SJSA1 (cell line): ENCODE data around the gene KLHDC1. TPM values are rescaled to one million over a fixed set of nuclear protein-coding genes. Genes with fewer than 3 reads are reported as not detected.
"Not testable (repeated sequence)": the region's sequence is repeated elsewhere in the genome, so short reads cannot be mapped to it uniquely, and the experiment has no call there.

Experiments
- DNase-seq, 2 experiments: peaks; one replicate each; pipeline ENCODE4 v3.0.0-alpha.2; 2015 to 2020; ENCODE audit warnings: low spot score in 2 of 2, low read depth in 1 of 2
- H3K27ac ChIP-seq: fragments of 250-450 bp; sonication (Bioruptor Pico); 2 replicates; pipeline ENCODE4 v1.5.1; 2020; ENCODE audit warnings: mild to moderate bottlenecking, moderate library complexity
- H3K27me3 ChIP-seq: fragments of 250-450 bp; sonication (Bioruptor Pico); replicated peaks from 2 replicates; pipeline ENCODE4 v1.5.1; 2020; ENCODE audit warnings: mild to moderate bottlenecking, moderate library complexity
- H3K36me3 ChIP-seq: fragments of 250-450 bp; sonication (Bioruptor Pico); 2 replicates; pipeline ENCODE4 v1.5.1; 2020; ENCODE audit warnings: mild to moderate bottlenecking
- H3K4me1 ChIP-seq: fragments of 250-450 bp; sonication (Bioruptor Pico); replicated peaks from 2 replicates; pipeline ENCODE4 v1.6.1; 2021; ENCODE audit warnings: mild to moderate bottlenecking
- H3K4me3 ChIP-seq: fragments of 250-450 bp; sonication (Bioruptor Pico); 2 replicates; pipeline ENCODE4 v1.5.1; 2020; ENCODE audit warnings: mild to moderate bottlenecking
- H3K9me3 ChIP-seq: fragments of 250-450 bp; sonication (Bioruptor Pico); replicated peaks from 2 replicates; pipeline ENCODE4 v1.5.1; 2020; ENCODE audit warnings: mild to moderate bottlenecking
- total RNA-seq: library from RNA; depleted of rRNA; stranded (reverse); fragments of >200 nt; shearing (Covaris generic); gene quantifications from 2 replicates; pipeline ENCODE4 v1.2.3, GENCODE V29; 2014

The KLHDC1 gene
- total RNA-seq, 1 experiment from 2014 or later, result 1.3 TPM

DNA sequence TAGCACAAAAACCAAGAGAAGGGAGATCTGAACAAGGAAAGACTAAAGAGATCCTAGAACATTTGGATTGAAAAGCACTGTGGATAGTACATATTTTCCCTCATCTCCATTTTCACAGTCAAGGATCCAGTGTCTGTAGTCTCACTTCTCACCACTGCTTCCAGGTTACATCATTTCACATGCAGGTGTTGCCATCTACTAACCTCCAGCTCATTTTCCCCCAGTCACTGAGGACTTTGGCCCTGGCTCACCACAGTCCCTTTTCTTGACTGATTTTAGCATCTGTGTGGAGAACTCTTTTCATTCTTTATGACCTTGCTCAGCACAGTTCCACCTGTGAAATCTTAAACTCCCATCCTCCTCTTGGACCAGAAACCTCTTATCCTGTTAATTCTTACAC is 53.6 kb downstream of the KLHDC1 start:
- H3K9me3 ChIP-seq, H3K4me3 ChIP-seq, H3K27me3 ChIP-seq, H3K36me3 ChIP-seq, H3K27ac ChIP-seq, DNase-seq, H3K4me1 ChIP-seq: not testable (repeated sequence)

DNA sequence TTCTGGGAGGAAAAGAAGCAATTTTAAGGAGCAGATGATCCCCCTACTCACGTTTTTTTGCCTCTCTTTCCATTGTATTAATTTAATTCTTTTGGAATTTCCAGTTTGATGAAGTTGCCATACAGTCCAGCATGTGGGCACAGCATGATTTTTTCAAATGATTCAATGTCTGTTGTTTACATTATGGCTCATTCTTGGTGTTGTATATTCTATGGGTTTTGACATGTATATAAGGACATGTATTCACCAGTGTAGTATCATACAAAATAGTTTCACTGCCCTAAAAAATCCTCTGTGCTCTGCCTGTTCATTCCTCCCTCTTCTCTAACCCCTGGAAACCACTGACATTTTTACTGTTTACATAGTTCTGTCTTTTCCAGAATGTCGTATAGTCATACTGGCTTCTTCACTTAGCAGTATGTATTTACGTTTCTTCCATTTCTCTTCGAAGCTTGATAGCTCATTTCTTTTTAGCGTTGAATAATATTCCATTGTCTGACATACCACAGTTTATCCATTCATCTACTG is 61.7 kb downstream of the KLHDC1 start:
- H3K27ac ChIP-seq, result no peak overlapping the region
- no peak for DNase-seq
- H3K4me1 ChIP-seq, result no peaks in the 10 kb centered on the region

DNA sequence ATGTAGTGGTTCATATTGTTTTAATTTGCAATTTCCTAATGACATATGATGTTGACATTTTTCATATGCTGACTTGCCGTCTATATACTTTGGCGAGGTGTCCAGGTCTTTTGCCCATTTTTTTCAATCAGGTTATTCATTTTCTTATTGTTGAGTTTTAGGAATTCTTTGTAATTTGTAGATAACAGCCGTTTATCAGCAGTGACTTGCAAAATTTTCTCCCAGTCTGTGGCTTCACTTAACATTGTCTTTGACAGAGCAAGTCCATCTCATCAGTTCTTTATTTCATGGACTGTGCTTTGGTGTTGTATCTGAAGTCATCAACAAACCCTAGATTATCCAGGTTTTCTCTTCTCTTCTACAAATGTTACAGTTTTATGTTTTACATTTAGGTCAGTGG is 62.5 kb downstream of the KLHDC1 start:
- Histone ChIP-seq H3K27me3 (no peaks in the 10 kb centered on the region), H3K4me3 (no peak overlapping the region), H3K9me3 (no peaks in the 10 kb centered on the region), H3K27ac (no peak overlapping the region), H3K36me3 (no peaks in the 10 kb centered on the region), H3K4me1 (no peaks in the 10 kb centered on the region)
- DNase-seq, result no peak

More for the DNA sequence above, 61.7 kb downstream of the KLHDC1 start:
- Histone ChIP-seq H3K27me3 (no peaks in the 10 kb centered on the region), H3K4me3 (no peak overlapping the region), H3K9me3 (no peaks in the 10 kb centered on the region), H3K36me3 (no peaks in the 10 kb centered on the region)

DNA sequence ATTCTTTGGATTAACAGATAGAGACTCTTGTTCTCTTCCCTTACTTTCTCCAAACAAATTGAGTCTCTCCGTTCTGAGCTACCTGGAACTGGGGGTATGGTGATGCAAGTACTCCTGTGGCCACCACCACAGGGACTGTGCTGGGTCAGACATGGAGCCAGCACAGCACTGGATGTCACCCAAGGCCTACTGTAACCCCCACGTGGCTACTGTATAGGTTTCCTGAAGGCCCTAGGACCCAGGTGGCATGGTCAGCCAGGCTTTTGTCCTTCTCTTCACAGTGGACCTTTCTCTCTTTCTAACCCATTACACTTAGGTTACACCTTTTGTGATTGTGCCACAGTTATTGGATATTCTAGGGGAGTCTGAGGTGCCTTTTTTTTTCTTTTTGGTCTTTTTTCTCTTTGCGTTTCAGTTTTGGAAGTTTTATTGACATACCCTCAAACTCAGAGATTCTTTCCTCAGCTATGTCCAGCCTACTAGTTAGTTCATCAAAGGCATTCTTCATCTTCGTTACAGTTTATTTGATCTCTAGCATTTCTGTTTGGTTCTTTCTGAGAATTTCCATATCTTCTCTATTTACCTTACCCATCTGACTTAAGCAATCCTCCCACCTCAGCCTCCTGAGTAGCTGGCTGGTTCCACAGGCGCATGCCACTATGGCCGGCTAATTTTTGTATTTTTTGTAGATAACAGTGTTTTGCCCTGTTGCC is 69.1 kb downstream of the KLHDC1 start:
- H3K27me3 ChIP-seq, result no peaks in the 10 kb centered on the region
- H3K9me3 ChIP-seq, result no peaks in the 10 kb centered on the region
- H3K27ac ChIP-seq, result no peak overlapping the region

DNA sequence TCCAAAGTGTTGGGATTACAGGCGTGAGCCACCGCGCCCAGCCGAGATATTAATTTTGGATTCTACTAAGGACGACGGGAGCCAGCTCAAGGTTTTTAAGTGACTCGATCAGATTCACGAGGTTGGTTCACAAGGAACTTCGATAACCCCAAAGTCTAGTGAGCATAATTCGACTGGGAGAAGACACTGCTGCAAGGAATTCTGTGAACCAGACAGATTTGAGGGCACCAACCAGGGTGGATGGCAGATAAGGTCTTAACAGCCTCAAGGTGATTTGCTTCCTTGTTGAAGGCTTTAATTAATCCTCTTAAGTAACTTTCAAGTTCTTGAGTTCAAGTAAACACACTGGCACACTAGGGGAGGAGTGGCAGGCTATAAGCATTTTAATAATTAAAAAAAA is 73.9 kb downstream of the KLHDC1 start:
- Histone ChIP-seq H3K27me3 (no peaks in the 10 kb centered on the region), H3K9me3 (no peaks in the 10 kb centered on the region), H3K4me1 (peaks cover 28% of the 10 kb centered on the region), H3K36me3 (peaks cover 5% of the 10 kb centered on the region), H3K27ac (peak overlapping the region; percentile 90; the same call in 1 of the 2 replicates), H3K4me3 (peak overlapping the region; percentile 88)
- no peak for DNase-seq

More for the DNA sequence above, 69.1 kb downstream of the KLHDC1 start:
- Histone ChIP-seq H3K4me3 (no peak overlapping the region), H3K36me3 (no peaks in the 10 kb centered on the region), H3K4me1 (peaks cover 4% of the 10 kb centered on the region)
- DNase-seq, result no peak

DNA sequence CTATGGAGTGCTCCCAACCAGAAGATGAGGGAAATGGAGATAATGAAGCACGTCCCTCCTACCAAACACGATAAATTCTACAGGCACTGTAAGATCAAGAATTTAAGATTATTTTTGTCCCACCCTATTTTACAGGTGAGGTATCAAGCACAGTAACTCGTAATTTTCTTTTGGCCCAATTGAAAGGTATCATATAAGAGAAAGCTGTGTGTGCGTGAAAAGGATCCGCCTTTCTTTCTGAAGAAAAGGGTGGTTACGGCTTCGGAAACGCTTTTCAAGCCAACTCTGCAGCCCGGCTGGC is 74.3 kb downstream of the KLHDC1 start:
- Histone ChIP-seq H3K27me3 (no peaks in the 10 kb centered on the region), H3K27ac (peak overlapping the region; percentile 90), H3K4me3 (peak overlapping the region; percentile 88), H3K36me3 (peaks cover 5% of the 10 kb centered on the region), H3K9me3 (no peaks in the 10 kb centered on the region), H3K4me1 (peaks cover 28% of the 10 kb centered on the region)
- no peak for DNase-seq

DNA sequence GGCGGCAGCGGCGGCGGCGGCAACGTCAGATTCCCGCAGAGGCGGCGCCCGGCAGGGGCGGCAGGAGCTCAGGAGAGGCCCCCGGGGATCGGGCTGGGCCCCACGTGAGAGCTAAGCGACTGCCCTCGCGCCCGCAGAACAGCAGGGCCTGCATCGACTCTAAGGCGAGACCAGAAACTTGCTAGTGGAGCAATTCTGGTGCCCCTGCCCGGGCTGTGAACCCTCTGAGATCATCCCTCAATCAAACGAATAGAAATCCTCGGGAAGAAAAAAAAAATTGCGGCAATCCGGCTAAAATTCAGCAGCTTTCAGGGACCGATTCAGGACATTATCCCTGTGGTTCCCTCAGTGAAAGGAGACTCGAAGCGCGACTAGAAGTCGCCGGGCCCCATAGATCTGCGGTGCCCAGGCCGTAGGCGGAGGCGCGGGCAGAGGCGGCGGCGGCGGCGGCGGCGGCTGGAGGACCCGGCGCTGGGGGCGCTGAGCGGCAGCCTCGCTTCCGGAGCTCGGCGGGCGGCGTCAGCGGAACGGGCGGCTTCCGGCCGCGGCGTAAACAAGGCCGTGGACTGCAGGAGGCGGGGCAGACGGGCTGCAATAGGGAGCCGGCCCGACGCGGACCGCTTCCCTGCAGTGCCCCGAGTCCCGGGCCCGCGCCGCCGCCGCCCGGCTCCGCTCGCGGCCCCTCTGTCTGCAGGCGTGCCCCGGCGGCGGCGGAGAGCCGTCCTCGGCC is 74.8 kb downstream of the KLHDC1 start, which contains the start of gene KLHDC2:
Gene KLHDC2, plus strand, starts transcription at position 583 of the 730 bp plus-strand sequence. CDS start 316 bp downstream, outside the sequence.
- Histone ChIP-seq H3K4me3 (peak within 1 kb of the TSS; percentile 88), H3K4me1 (peaks cover 28% of the 10 kb centered on the region), H3K27me3 (no peaks in the 10 kb centered on the region), H3K9me3 (no peaks in the 10 kb centered on the region), H3K27ac (peak within 1 kb of the TSS; percentile 90), H3K36me3 (peaks cover 5% of the 10 kb centered on the region)
- peak; percentile 78 to 87 for DNase-seq

DNA sequence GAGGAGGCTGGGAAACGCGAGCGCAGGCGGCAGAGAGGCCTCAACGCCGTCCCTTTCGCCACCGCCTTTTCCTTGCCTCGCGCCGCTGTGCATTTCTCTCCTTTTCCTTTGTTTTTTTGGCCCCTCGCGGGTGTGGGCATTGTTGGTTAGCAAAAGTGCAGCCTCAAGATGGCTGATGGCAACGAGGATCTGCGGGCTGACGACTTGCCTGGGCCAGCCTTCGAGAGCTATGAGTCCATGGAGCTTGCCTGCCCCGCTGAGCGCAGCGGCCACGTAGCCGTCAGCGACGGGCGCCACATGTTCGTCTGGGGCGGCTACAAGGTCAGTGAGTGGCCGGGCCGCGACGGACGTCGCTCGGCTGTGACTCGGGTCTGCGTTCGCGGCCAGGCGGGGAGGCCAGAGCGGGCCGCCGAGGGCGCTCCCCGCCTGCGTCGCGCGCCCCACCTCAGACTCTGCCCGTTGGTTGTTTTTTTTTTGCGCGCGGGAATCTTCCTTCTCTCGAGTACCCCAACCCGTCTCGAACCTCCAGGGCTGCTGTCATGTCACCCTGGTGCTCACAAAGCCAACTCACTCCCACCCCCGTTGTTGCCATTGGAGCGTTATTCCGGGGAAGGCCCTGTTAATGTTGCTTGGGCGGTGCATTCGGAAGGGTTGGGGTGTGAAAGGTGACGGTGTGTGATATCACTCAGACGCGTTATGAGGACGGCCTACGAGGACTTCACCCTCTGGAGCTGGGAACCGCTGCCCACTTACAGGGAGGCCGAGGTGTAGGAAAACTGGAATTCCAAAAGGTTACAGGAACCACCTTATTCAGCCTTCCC is 75.6 kb downstream of the KLHDC1 start:
- Histone ChIP-seq H3K4me1 (peaks cover 28% of the 10 kb centered on the region), H3K27ac (peak overlapping the region; percentile 90), H3K4me3 (peak overlapping the region; percentile 88), H3K27me3 (no peaks in the 10 kb centered on the region), H3K36me3 (peaks cover 5% of the 10 kb centered on the region), H3K9me3 (no peaks in the 10 kb centered on the region)
- peak in 1 of 2 experiments; percentile 50 for DNase-seq

DNA sequence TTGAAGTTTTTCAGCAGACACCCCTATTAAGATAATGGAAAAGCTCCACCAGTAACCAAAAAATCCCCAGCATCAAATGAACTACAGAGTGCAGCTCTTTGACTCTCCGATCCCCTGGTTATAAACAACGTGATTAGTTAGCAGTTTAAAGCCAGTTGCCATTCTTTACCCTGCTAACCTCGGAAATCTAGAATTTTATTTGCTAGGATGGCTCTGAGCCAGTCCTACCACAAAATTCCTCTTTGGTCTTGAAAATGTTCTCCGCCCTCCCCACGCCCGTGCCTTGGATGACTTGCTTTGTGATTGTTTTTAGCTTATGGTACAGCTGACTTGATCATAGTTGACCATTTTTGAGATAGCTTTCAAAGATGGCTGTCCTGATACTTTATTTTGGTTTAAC is 76.3 kb downstream of the KLHDC1 start:
- peak overlapping the region; percentile 88 for H3K4me3 ChIP-seq
- no peaks in the 10 kb centered on the region for H3K9me3 ChIP-seq
- peak; percentile 57 for DNase-seq
- no peaks in the 10 kb centered on the region for H3K27me3 ChIP-seq
- peak overlapping the region; percentile 90 for H3K27ac ChIP-seq
- H3K36me3 ChIP-seq, result peaks cover 7% of the 10 kb centered on the region
- peaks cover 28% of the 10 kb centered on the region for H3K4me1 ChIP-seq

DNA sequence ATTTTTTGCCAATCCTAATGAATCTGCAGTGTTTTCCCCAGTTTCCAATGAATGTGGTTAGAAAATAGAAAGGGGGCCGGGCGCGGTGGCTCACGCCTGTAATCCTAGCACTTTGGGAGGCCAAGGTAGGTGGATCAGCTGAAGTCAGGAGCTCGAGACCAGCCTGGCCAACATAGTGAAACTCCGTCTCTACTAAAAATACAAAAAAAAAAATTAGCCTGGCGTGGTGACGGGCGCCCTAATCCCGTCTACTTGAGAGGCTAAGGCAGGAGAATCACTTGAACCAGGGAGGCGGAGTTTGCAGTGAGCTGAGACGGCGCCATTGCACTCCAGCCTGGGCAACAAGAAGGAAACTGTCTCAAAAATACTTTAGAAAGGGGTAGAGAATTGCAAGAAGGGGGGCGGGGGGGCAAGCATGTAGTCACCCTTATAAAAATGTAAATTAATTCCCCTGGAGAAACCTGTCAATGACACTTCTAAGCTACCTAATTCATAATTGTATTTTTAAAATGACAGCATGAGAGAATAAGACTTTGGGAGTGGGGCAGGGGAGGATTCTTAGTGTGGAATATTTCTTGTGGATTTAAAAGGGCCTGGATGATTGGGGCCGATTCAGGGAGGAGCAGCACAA is 76.8 kb downstream of the KLHDC1 start:
- no peak overlapping the region for H3K27ac ChIP-seq
- peaks cover 11% of the 10 kb centered on the region for H3K36me3 ChIP-seq
- H3K9me3 ChIP-seq, result no peaks in the 10 kb centered on the region
- DNase-seq, result no peak
- H3K4me3 ChIP-seq, result peak overlapping the region; percentile 88; the same call in 1 of the 2 replicates
- no peaks in the 10 kb centered on the region for H3K27me3 ChIP-seq
- H3K4me1 ChIP-seq, result peaks cover 28% of the 10 kb centered on the region

DNA sequence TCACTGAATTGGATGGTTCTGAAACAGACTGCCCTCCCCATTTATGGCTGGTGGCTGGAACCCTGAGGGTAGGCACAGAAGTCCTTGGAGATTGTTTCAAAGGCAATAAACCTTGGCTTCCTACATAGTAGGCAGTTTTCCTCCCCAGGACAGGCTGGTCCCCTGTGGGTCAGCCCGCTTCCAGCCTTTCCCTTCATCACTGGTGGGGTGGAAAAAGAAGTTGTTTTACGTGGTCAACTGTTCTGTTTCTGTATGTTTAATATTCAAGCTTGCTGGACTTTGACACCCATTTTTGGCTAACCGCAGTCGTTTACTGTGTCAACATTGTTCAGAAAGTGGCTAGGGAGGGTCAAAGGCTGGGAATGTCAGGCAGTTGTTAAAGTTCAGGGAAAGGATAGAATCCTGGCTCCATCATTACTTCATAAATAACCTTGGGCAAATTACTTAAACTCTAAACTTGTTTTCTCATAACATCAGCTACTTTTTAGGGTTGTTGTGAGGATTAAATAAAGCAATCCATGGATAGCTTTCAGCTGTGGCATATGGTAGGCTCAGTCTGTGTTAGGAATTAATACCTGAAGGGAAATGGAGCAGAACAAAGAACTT is 77.4 kb downstream of the KLHDC1 start:
- H3K4me3 ChIP-seq, result no peak overlapping the region
- H3K9me3 ChIP-seq, result no peaks in the 10 kb centered on the region
- peaks cover 28% of the 10 kb centered on the region for H3K4me1 ChIP-seq
- peaks cover 16% of the 10 kb centered on the region for H3K36me3 ChIP-seq
- H3K27me3 ChIP-seq, result no peaks in the 10 kb centered on the region
- DNase-seq, result peak; percentile 43 to 49
- no peak overlapping the region for H3K27ac ChIP-seq

DNA sequence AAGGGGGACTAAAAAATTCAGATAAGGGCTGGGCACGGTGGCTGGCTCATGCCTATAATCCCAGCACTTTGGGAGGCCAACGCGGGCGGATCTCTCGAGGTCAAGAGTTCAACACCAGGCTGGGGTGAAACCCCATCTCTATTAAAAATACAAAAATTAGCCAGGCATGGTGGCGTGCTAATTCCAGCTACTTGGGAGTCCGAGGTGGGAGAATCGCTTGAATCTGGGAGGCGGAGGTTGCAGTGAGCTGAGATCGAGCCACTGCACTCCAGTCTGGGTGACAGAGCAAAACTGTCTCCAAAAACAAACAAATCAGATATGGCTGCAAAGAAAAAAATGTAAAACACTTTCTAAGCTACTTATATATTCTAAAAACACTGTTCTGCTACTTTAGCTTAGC is 78.8 kb downstream of the KLHDC1 start:
- H3K27ac ChIP-seq, DNase-seq, H3K27me3 ChIP-seq, H3K4me3 ChIP-seq, H3K9me3 ChIP-seq: not testable (repeated sequence)
- peaks cover 27% of the 10 kb centered on the region for H3K4me1 ChIP-seq
- H3K36me3 ChIP-seq, result peaks cover 16% of the 10 kb centered on the region

DNA sequence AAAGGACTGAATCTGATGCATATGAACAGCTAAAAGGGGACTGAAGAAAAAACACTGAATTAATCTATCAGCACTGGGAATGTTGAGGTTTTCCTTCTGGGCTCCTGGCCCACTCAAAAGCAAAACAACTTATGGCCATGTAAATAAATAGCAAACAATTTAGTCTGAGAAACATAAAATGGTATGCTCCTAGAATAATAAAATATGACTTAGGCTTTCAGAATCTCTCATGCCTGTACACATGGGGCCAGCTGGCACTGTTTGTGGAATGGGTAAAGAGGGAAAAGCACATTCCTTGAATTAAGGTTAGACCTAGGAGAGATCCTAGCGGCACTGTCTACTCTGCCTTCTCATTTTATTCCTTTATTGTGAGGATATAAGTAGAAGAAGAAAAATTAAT is 81.2 kb downstream of the KLHDC1 start:
- Histone ChIP-seq H3K27ac (no peak overlapping the region), H3K4me3 (no peak overlapping the region), H3K4me1 (peaks cover 18% of the 10 kb centered on the region), H3K9me3 (no peaks in the 10 kb centered on the region), H3K36me3 (peaks cover 27% of the 10 kb centered on the region), H3K27me3 (no peaks in the 10 kb centered on the region)
- DNase-seq, result no peak
